ENCODE measurements around the gene LRCH3. TPM values are rescaled to one million over a fixed set of nuclear protein-coding genes. Genes with fewer than 3 reads are reported as not detected.

LRCH3 gene
- total RNA-seq, 1 experiment from 2014 or later = 56.4 TPM

DNA sequence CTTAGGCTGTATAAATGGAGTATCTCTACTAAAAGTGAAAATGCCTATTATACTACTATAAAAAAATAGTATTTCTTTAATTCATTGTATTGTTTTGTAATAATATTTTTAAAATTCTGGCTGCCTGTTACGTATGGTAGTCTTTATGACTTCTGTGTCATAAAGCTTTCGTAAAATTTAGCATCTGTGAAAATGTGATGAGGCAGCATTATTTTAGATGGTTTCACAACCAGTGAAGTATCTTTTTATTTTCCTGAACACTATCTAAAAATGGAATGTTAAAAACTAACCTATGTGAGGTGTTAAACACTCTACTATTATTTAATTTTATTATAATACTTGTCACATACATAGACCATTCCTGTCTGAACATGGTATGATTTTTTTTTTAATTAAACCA, 46.2 kb downstream of the LRCH3 start:
- H3K27ac ChIP-seq (ENCODE audit: insufficient read length, low read depth, low read length) = no peak overlapping the region
- no peak overlapping the region for H2BK15ac ChIP-seq (ENCODE audit: low read depth, low read length)
- Mint-ChIP-seq H3K4me3 (no peak overlapping the region), H3K27ac (no peak overlapping the region), H3K9me3 (no peaks in the 10 kb centered on the region), H3K36me3 (ENCODE audit: insufficient read depth in 1 of 3, low read depth in 3 of 3) (peaks cover 23 to 73% (median 48%) of the 10 kb centered on the region in 3 experiments; a peak in 6 of 7 replicates), H3K4me1 (no peaks in the 10 kb centered on the region), H3K27me3 (ENCODE audit: low read depth) (no peaks in the 10 kb centered on the region)
- H2AFZ ChIP-seq (ENCODE audit: low read length) = no peak overlapping the region
- no CpG with 5 or more reads among the region's 2 CpGs for WGBS (ENCODE audit: extremely low coverage, insufficient read length, low lambda C conversion rate)
- no peaks in the 10 kb centered on the region for H3K9me3 ChIP-seq (ENCODE audit: control insufficient read depth, low read depth, low read length)
- H3K79me2 ChIP-seq (ENCODE audit: insufficient read depth, low read length) = no peaks in the 10 kb centered on the region
- H3K4ac ChIP-seq (ENCODE audit: low read depth, low read length) = no peak overlapping the region
- H3K9ac ChIP-seq (ENCODE audit: extremely low read depth, insufficient read length, low read length) = no peak overlapping the region
- no peak overlapping the region for H3T11ph ChIP-seq (ENCODE audit: low read length)
- no peak overlapping the region for H3K18ac ChIP-seq (ENCODE audit: insufficient read length, low read depth, low read length)
- no peak overlapping the region for H2AK5ac ChIP-seq (ENCODE audit: insufficient read length, low read length)
- no peak overlapping the region for H4K91ac ChIP-seq (ENCODE audit: insufficient read length, low read depth, low read length)
- no peak overlapping the region for H3K14ac ChIP-seq (ENCODE audit: insufficient read depth, low read length)
- no peaks in the 10 kb centered on the region for H3K23me2 ChIP-seq (ENCODE audit: insufficient read length, low read depth, low read length, poor library complexity, severe bottlenecking)
- H3K4me2 ChIP-seq (ENCODE audit: insufficient read depth, insufficient read length, low read length) = no peak overlapping the region
- DNase-seq = no peak
- no peak overlapping the region for H3K23ac ChIP-seq (ENCODE audit: insufficient read length, low read depth, low read length)
- H3K27me3 ChIP-seq (ENCODE audit: insufficient read depth, low read length) = no peaks in the 10 kb centered on the region
- no peak overlapping the region for H2BK120ac ChIP-seq (ENCODE audit: low read depth, low read length, poor library complexity, severe bottlenecking)
- H4K5ac ChIP-seq (ENCODE audit: insufficient read length, low read depth, low read length) = no peak overlapping the region
- H3K4me1 ChIP-seq (ENCODE audit: insufficient read depth, low read length) = no peaks in the 10 kb centered on the region
- no peak overlapping the region for H4K8ac ChIP-seq (replicated peaks; ENCODE audit: insufficient read length, low read depth, low read length)
- TF ChIP-seq, protein P1, sequence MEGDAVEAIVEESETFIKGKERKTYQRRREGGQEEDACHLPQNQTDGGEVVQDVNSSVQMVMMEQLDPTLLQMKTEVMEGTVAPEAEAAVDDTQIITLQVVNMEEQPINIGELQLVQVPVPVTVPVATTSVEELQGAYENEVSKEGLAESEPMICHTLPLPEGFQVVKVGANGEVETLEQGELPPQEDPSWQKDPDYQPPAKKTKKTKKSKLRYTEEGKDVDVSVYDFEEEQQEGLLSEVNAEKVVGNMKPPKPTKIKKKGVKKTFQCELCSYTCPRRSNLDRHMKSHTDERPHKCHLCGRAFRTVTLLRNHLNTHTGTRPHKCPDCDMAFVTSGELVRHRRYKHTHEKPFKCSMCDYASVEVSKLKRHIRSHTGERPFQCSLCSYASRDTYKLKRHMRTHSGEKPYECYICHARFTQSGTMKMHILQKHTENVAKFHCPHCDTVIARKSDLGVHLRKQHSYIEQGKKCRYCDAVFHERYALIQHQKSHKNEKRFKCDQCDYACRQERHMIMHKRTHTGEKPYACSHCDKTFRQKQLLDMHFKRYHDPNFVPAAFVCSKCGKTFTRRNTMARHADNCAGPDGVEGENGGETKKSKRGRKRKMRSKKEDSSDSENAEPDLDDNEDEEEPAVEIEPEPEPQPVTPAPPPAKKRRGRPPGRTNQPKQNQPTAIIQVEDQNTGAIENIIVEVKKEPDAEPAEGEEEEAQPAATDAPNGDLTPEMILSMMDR (conservative IDR thresholded peaks at IDR 0.05) = no peak
- no peak overlapping the region for H2BK5ac ChIP-seq (ENCODE audit: insufficient read length, low read length)
- H3K79me1 ChIP-seq (ENCODE audit: insufficient read depth, low read depth, low read length, poor library complexity, severe bottlenecking) = no peaks in the 10 kb centered on the region
- H3K56ac ChIP-seq (ENCODE audit: insufficient read length, low read depth, low read length) = no peak overlapping the region
- H2BK20ac ChIP-seq (ENCODE audit: low read depth, low read length, poor library complexity, severe bottlenecking) = no peak overlapping the region
- no peak overlapping the region for H2BK12ac ChIP-seq (ENCODE audit: insufficient read length, low read depth, low read length)
- H4K20me1 ChIP-seq (ENCODE audit: control insufficient read depth, insufficient read depth, insufficient read length) = no peaks in the 10 kb centered on the region
